Hindlimb muscle (tissue), 1 donor: ENCODE measurements around the gene PPM1D. TPM values are rescaled to one million over a fixed set of nuclear protein-coding genes. Genes with fewer than 3 reads are reported as not detected.
"Not testable (repeated sequence)": the region's sequence is repeated elsewhere in the genome, so short reads cannot be mapped to it uniquely, and the experiment has no call there.

Experiments
- DNase-seq: peaks from one replicate; pipeline ENCODE4 v3.0.0-alpha.2; 2013
- polyA plus RNA-seq: library from polyadenylated mRNA; unstranded; fragments of 120-200 nt; gene quantifications from one replicate; pipeline ENCODE4 v1.2.1, GENCODE V29; 2013; ENCODE audit not compliant: insufficient read length

Gene PPM1D
- polyA plus RNA-seq, 1 donor = 9.7 TPM

GRCh38 chr17:60594170-60594569, 5.8 kb upstream of the PPM1D start:
- DNase-seq = not testable (repeated sequence)

DNA sequence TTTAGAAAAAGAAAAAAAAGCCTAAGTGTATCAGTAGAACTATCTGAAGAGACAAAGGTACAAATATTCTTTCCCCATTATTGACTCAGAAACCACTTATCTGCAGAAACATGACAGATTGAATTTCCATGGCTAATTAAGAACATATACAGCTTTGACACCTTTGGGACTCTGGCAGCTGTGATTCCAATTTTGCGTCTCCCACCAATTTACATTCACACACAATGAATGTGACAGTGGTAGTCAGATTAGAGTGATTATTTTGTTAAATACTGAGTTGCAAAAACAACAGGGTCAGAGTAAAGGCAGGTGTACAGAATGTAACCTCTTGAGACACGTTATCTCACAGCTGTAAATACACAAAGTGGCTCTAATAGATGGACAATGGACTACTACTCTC, 5.3 kb upstream of the PPM1D start:
- no peak for DNase-seq

DNA sequence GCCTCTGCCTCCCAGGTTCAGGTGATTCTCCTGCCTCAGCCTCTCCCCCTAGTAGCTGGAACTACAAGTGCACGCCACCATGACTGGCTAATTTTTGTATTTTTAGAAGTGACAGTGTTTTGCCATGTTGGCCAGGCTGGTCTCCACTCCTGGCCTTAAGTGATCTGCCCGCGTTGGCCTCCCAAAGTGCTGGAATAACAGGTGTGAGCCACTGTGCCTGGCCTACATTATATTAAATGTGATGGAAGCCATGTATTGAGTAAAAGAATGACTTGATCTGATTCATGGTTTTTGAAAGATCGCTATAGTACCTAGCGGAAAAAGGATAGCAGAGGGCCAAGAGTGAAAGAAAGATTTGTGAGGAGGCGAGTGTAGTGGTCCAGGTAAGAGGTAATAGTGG, 2.7 kb upstream of the PPM1D start:
- no peak for DNase-seq

DNA sequence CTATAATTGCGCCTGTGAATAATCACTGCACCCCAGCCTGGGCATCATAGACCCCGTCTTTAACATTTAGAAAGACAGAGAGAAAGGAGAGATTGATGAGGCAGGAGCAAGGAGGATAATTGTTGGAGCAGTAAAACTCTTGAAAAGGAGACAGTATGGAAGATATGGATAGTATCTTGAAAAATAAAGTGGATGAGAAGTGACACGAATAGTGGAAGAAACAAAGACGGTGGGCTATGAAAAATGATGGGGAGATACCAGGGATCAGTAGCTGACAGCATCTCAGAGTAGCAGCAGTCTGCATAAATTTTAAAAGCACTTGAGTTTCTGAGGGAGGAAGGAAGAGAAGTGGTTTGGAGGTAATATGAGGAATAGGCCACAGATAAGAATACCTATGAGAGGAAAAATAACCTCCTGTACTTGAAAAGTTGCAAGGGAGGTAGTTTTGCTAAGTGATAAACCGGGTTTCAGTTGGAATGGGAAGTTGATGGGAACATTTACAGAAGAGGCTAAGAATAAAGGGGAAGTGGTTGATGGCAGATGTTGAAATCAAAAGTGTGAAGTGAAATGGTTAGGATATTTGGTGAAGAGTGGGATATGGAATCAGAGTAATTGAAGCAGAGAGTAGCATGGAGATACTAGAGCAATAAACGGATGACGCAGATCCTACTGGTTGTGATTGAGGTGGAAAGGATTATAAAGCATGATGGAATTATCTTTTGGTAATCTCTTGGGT, 1.8 kb upstream of the PPM1D start:
- no peak for DNase-seq

GRCh38 chr17:60599220-60599619, 773 bp upstream of the PPM1D start:
- no peak for DNase-seq

DNA sequence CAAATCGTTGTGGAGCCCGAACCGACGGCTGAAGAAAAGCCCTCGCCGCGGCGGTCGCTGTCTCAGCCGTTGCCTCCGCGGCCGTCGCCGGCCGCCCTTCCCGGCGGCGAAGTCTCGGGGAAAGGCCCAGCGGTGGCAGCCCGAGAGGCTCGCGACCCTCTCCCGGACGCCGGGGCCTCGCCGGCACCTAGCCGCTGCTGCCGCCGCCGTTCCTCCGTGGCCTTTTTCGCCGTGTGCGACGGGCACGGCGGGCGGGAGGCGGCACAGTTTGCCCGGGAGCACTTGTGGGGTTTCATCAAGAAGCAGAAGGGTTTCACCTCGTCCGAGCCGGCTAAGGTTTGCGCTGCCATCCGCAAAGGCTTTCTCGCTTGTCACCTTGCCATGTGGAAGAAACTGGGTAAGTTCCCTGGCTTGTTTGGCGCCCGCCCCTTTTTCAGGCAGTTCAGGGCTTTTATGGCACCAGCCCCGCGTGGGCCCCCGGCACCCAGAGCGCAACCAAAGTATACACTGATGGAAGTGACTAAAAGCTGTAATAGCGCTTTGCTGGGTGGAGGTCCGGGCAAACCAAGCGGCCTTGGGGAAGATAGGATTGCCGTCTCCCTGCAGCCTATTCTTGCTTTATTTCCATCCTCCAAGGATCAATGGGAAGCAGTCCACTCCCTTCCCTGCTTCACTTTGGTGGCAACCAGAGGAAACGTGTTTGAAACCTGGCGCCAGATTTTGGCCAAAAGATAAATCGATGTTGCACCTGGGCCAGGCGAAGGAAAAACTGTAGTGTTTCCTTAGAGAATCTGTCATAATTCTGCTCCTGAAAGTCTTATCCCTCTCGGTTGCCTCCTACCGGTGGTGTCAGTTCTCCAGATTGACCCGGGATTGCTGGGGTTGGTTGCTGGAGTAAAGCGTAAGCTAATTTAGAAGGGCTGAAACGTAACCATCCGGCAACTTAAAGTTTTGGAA, 775 bp downstream of the PPM1D start:
- peak; percentile 78 for DNase-seq

DNA sequence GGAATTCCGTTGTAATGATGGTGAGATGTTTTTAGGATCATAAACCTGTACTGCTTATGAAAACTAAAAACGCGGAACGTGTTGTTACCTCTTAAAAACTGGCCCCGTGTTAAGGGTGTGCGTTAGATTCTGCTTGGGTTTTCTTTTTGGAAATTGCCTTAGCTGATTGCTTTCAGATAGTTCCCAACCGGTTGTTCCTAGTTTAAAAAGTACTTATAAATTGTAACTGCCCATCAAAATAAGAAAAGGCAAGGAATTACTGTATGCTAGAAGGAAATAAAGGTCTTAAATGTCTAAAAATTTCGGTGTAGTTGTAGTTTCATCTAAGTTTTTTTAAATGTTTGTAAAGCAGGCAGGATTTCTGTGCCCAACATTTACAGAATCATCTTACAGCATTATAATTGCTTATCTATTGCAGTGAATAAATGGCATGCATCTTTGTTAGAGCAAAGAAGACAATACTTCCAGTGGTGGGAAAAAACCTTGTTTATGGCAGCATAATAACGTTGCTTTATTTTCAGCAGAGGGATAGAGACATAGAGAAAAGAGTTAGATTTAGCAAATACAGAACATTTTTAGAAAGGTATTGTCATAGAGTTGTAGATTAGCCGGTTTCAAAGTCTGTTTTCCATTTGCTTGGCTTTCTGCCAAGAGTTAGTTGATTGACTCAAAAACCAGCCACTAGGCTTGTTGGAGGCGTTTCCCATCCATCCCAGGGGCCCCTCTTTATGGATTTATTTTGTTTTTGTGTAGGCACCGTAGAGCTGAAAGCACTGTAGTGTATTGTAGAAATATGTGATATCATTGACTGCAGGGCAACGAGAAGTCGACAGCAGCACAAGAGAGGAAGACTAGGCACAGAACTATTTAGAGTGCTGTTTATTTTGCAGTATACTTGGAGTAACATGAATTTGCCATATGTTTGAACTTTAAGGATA, 1.7 kb downstream of the PPM1D start:
- peak; percentile 86 for DNase-seq

DNA sequence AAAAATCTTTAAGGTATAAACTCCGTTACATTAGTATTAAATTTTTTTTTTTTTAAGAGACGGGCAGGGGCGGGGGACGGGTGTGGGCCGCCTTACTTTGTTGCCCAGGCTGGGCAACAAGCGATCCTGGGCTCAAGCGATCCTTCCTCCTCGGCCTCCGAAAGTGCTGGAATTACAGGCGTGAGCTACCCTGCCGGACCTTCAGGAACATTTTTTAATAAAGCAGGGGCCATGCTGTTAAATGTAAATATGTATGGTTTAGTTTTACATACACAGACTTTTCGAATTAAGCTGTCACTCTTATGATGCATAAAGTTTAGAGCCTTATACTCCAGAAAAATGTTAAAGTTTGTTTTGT, 2.4 kb downstream of the PPM1D start:
- DNase-seq = peak; percentile 20

DNA sequence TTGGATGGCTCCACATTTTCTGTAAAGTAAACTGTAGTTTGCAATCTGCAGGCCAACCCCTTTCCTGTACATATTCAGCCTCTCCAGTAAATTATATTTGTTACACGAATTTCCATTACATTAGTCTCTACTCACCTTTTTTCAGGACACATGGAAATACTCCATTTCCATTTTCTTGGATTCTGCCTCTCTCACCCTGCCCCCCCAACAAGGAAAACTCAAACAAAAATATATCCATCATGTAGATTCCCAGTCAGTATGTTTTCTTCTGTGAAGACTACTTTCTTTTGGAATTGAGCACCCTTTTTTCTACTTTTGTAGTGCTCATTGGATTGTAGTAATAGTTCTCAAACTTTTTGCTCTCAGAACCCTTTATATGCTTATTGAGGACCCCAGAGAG, 2.9 kb downstream of the PPM1D start:
- DNase-seq = no peak

DNA sequence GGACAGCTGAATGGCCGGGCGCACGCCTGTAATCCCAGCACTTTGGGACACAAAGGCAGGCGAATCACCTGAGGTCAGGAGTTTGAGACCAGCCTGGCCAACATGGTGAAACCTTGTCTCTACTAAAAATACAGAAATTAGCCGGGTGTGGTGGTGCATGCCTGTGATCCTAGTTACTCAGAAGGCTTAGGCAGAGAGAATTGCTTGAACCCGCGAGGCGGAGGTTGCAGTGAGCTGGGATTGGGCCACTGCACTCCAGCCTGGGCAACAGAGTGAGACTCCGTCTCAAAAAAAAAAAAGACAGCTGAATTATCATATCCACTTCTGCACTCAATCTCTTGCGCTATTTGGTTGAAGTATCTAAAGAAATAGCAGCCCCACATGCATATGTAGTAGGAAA, 3.5 kb downstream of the PPM1D start:
- DNase-seq = not testable (repeated sequence)

DNA sequence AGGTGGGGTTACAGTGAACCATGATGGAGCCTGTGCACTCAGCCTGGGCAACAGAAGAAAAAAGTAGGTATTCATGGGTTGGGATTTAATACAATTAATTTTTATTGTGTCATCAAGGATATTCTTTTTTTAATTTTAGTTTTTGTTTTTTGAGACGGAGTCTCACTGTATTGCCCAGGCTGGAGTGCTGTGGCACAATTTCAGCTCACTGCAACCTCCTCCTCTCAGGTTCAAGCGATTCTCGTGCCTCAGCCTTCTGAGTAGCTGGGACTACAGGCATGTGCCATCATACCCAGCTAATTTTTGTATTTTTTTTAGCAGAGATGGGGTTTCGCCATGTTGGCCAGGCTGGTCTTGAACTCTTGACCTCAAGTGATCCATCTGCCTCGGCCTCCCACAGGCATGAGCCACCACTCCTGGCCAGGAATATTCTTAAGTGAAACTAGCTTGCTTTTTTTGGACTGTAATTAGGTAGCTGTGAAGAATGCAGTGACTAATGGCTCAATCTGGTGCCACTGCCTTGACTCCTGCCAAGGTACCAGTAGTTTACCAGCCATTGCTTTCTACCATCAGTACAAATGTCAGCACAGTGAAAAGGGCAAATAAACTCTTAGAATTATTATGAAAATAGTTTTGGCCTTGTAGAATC, 4.8 kb downstream of the PPM1D start:
- no peak for DNase-seq

DNA sequence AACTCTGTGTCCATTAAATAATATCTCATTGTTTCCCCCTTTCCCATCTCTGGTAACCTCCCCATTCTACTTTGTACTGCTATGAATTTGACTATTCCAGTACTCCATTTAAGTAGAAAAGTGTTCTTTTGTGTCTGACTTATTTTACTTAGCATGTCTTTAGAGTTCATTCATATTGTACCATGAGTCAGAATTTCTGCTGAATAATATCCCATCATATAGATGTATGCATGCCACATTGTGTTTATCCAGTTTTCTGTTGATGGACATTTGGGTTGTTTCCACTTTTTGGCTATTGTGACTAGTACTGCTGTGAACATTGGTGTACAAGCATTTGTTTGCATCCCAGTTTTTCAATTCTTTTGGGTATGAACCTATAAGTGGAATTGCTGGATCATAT, 6.0 kb downstream of the PPM1D start:
- DNase-seq = no peak

DNA sequence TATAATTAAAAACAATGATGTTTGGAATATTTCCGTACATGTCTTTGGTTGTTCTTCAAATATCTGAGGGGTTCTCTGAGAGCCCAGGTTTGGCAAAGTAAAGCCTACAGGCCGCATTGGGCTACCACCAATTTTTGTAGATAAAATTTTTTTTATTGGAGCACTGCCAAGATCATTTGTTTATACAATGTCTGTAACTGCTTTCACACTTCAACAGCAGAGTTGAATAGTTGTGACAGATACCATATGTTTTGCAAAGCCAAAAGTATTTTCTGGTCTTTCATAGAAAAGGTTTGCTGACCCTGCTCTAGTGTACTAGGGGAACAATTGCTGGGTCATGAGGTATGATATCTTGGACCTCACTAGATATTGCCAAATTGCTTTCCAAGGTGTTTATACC, 10.5 kb downstream of the PPM1D start:
- no peak for DNase-seq

GRCh38 chr17:60611321-60611720, 11.3 kb downstream of the PPM1D start:
- not testable (repeated sequence) for DNase-seq

- DNase-seq = no peak
These were observed 13.3 kb downstream of the PPM1D start for GRCh38 chr17:60613325-60613724.

GRCh38 chr17:60613796-60614195, 13.8 kb downstream of the PPM1D start:
- DNase-seq = not testable (repeated sequence)

GRCh38 chr17:60614247-60614646, 14.3 kb downstream of the PPM1D start:
- not testable (repeated sequence) for DNase-seq

DNA sequence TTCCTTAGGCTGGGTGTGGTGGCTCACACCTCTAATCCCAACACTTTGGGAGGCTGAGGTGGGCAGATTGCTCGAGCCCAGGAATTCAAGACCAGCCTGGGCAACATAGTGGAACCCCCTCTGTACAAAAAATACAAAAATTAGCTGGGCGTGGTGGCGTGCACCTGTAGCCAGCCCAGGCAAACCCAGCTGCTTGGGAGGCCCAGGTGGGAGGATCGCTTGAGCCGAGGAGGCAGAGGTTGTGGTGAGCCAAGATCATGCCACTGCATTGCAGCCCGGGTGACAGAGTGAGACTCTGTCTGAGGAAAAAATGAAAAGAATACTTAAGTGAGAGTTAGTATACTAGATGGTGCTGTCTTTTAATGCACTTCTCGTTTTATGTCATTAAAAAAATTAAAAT, 15.1 kb downstream of the PPM1D start:
- DNase-seq = no peak

GRCh38 chr17:60615840-60616239, 15.8 kb downstream of the PPM1D start:
- no peak for DNase-seq

GRCh38 chr17:60618080-60618479, 18.1 kb downstream of the PPM1D start:
- DNase-seq = no peak

DNA sequence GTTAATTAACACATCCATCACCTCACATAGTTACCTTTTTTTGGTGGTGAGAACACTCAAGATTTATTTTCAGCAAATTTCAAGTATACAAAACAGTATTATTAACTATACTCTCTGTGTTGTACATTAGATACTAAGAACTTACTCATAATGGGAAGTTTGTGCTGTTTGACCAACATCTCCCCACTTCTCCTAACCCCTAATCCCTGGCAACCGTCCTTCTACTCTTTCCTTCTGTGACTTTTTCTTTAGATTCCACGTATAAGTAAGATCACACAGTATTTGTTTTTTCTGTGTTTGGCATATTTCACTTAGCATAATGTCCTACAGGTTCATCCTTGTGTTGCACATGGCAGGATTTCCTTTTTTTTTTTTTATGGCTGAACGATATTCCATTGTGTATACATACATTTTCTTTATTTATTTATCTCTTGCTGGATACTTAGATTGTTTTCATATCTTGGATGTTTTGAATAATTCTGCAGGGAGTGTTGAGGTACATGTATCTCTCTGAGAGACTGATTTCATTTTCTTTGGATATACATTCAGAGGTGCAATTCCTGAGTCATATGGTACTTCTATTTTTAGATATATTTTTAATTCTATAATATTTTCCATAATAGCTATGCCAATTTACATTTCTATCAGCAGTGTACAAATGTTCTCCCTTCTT, 19.0 kb downstream of the PPM1D start:
- no peak for DNase-seq

- DNase-seq = no peak
These were observed 23.0 kb downstream of the PPM1D start for GRCh38 chr17:60622961-60623360.
